SK-N-SH treated with all-trans-retinoic acid at 6 μM for 48 hours (cell line): ENCODE measurements around the gene GRK1.

Source experiments
- ARNTL ChIP-seq: fragments of 450-650 bp; formaldehyde crosslinking; IDR thresholded peaks from 2 replicates; pipeline ENCODE4 v1.5.0; 2020; ENCODE audit warnings: low read depth, mild to moderate bottlenecking, moderate library complexity, borderline replicate concordance
- ESRRG ChIP-seq: fragments of 250-450 bp; sonication (Bioruptor Pico); IDR thresholded peaks from 2 replicates; pipeline ENCODE4 v1.6.1; 2021; ENCODE audit warnings: mild to moderate bottlenecking
- GLIS3 ChIP-seq: fragments of 250-450 bp; sonication (Bioruptor Pico); IDR thresholded peaks from 2 replicates; pipeline ENCODE4 v1.5.0; 2020; ENCODE audit warnings: mild to moderate bottlenecking, moderate library complexity
- PPARA ChIP-seq: fragments of 250-450 bp; sonication (Bioruptor Pico); IDR thresholded peaks from 2 replicates; pipeline ENCODE4 v1.5.0; 2020; ENCODE audit warnings: mild to moderate bottlenecking, borderline replicate concordance
- TCF4 ChIP-seq: fragments of 250-450 bp; sonication (Bioruptor Pico); IDR thresholded peaks from 2 replicates; pipeline ENCODE4 v1.8.0; 2021; ENCODE audit warnings: mild to moderate bottlenecking, moderate library complexity, borderline replicate concordance
- ZFP30 ChIP-seq: fragments of 450-650 bp; formaldehyde crosslinking; IDR thresholded peaks from 2 replicates; pipeline ENCODE4 v1.5.0; 2022; ENCODE audit warnings: mild to moderate bottlenecking, moderate library complexity
- ZNF70 ChIP-seq: fragments of 450-650 bp; formaldehyde crosslinking; IDR thresholded peaks from 2 replicates; pipeline ENCODE4 v1.5.0; 2020; ENCODE audit warnings: mild to moderate bottlenecking, moderate library complexity
- TF ChIP-seq, protein P1 (sequence below): fragments of 250-450 bp; sonication (Bioruptor Pico); IDR thresholded peaks from 2 replicates; pipeline ENCODE4 v1.5.1; 2020; ENCODE audit warnings: low read depth, mild to moderate bottlenecking, moderate library complexity
- TF ChIP-seq, protein P2 (sequence below): fragments of 250-450 bp; sonication (Bioruptor Pico); IDR thresholded peaks from 2 replicates; pipeline ENCODE4 v1.5.1; 2021; ENCODE audit warnings: mild to moderate bottlenecking, moderate library complexity
- TF ChIP-seq, protein P3 (sequence below): fragments of 250-450 bp; sonication (Bioruptor Pico); IDR thresholded peaks from 2 replicates; pipeline ENCODE4 v1.8.0; 2020; ENCODE audit warnings: mild to moderate bottlenecking, moderate library complexity, borderline replicate concordance
- TF ChIP-seq, protein P4 (sequence below): fragments of 250-450 bp; sonication (Bioruptor Pico); IDR thresholded peaks from 2 replicates; pipeline ENCODE4 v1.5.0; 2020; ENCODE audit warnings: mild to moderate bottlenecking, moderate library complexity

DNA sequence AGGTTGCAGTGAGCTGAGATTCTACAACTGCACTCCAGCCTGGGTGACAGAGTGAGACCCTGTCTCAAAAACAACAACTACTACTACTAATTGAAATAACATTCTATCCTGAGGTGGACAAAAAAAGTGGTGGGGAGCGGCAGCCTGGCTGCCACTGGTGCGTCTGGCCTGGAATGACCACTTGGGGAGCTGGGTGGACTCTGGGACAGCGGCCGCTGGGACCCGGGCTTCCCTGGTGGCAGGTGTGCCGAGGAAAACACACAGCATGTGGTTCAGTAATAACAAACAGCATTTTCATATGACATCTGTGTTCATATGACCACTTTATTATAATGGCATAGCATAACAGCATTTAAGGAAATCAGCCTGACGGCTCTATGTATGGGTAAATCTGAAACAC is 48.6 kb upstream of the GRK1 start:
- TF ChIP-seq, protein P1, sequence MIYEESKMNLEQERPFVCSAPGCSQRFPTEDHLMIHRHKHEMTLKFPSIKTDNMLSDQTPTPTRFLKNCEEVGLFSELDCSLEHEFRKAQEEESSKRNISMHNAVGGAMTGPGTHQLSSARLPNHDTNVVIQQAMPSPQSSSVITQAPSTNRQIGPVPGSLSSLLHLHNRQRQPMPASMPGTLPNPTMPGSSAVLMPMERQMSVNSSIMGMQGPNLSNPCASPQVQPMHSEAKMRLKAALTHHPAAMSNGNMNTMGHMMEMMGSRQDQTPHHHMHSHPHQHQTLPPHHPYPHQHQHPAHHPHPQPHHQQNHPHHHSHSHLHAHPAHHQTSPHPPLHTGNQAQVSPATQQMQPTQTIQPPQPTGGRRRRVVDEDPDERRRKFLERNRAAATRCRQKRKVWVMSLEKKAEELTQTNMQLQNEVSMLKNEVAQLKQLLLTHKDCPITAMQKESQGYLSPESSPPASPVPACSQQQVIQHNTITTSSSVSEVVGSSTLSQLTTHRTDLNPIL: no peak
- TF ChIP-seq GLIS3 (CRISPR knock-in tag) (no peak), ZFP30 (no peak), ESRRG (CRISPR knock-in tag) (no peak), PPARA (CRISPR knock-in tag) (no peak), TCF4 (CRISPR knock-in tag) (no peak), ZNF70 (CRISPR knock-in tag) (no peak), ARNTL (CRISPR knock-in tag) (no peak)
- TF ChIP-seq, protein P2, sequence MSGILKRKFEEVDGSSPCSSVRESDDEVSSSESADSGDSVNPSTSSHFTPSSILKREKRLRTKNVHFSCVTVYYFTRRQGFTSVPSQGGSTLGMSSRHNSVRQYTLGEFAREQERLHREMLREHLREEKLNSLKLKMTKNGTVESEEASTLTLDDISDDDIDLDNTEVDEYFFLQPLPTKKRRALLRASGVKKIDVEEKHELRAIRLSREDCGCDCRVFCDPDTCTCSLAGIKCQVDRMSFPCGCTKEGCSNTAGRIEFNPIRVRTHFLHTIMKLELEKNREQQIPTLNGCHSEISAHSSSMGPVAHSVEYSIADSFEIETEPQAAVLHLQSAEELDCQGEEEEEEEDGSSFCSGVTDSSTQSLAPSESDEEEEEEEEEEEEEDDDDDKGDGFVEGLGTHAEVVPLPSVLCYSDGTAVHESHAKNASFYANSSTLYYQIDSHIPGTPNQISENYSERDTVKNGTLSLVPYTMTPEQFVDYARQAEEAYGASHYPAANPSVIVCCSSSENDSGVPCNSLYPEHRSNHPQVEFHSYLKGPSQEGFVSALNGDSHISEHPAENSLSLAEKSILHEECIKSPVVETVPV (CRISPR knock-in tag): no peak
- TF ChIP-seq, protein P3, sequence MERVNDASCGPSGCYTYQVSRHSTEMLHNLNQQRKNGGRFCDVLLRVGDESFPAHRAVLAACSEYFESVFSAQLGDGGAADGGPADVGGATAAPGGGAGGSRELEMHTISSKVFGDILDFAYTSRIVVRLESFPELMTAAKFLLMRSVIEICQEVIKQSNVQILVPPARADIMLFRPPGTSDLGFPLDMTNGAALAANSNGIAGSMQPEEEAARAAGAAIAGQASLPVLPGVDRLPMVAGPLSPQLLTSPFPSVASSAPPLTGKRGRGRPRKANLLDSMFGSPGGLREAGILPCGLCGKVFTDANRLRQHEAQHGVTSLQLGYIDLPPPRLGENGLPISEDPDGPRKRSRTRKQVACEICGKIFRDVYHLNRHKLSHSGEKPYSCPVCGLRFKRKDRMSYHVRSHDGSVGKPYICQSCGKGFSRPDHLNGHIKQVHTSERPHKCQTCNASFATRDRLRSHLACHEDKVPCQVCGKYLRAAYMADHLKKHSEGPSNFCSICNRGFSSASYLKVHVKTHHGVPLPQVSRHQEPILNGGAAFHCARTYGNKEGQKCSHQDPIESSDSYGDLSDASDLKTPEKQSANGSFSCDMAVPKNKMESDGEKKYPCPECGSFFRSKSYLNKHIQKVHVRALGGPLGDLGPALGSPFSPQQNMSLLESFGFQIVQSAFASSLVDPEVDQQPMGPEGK (CRISPR knock-in tag): no peak
- TF ChIP-seq, protein P4, sequence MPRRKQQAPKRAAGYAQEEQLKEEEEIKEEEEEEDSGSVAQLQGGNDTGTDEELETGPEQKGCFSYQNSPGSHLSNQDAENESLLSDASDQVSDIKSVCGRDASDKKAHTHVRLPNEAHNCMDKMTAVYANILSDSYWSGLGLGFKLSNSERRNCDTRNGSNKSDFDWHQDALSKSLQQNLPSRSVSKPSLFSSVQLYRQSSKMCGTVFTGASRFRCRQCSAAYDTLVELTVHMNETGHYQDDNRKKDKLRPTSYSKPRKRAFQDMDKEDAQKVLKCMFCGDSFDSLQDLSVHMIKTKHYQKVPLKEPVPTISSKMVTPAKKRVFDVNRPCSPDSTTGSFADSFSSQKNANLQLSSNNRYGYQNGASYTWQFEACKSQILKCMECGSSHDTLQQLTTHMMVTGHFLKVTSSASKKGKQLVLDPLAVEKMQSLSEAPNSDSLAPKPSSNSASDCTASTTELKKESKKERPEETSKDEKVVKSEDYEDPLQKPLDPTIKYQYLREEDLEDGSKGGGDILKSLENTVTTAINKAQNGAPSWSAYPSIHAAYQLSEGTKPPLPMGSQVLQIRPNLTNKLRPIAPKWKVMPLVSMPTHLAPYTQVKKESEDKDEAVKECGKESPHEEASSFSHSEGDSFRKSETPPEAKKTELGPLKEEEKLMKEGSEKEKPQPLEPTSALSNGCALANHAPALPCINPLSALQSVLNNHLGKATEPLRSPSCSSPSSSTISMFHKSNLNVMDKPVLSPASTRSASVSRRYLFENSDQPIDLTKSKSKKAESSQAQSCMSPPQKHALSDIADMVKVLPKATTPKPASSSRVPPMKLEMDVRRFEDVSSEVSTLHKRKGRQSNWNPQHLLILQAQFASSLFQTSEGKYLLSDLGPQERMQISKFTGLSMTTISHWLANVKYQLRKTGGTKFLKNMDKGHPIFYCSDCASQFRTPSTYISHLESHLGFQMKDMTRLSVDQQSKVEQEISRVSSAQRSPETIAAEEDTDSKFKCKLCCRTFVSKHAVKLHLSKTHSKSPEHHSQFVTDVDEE (CRISPR knock-in tag): no peak
